ENCODE measurements around the gene FOXA1. TPM values are rescaled to one million over a fixed set of nuclear protein-coding genes. Genes with fewer than 3 reads are reported as not detected.
"Not testable (repeated sequence)": the region's sequence is repeated elsewhere in the genome, so short reads cannot be mapped to it uniquely, and the experiment has no call there.

FOXA1 gene
- total RNA-seq, 2 experiments from 2014 or later = not detected

GRCh38 chr14:37558740-37559139 lies 36.3 kb downstream of the FOXA1 start:
- H3K27ac Mint-ChIP-seq = no peak overlapping the region
- H3K4me3 Mint-ChIP-seq = no peak overlapping the region
- DNase-seq = no peak
- CTCF ChIA-PET = no interaction called here
- H3K4me1 Mint-ChIP-seq (ENCODE audit: low read depth) = no peaks in the 10 kb centered on the region
- peaks cover 6% of the 10 kb centered on the region for H3K9me3 Mint-ChIP-seq (ENCODE audit: insufficient read depth)
- peaks cover 2% of the 10 kb centered on the region for H3K36me3 Mint-ChIP-seq (ENCODE audit: low read depth)
- no peaks in the 10 kb centered on the region for H3K27me3 Mint-ChIP-seq (ENCODE audit: low read depth)
- no peak for ATAC-seq
- POLR2A ChIA-PET = no interaction called here

GRCh38 chr14:37555596-37555995 lies 39.5 kb downstream of the FOXA1 start:
- POLR2A ChIA-PET; H3K27ac Mint-ChIP-seq; H3K36me3 Mint-ChIP-seq (ENCODE audit: low read depth); ATAC-seq; DNase-seq; CTCF ChIA-PET; H3K4me1 Mint-ChIP-seq (ENCODE audit: low read depth); H3K4me3 Mint-ChIP-seq; H3K27me3 Mint-ChIP-seq (ENCODE audit: low read depth): not testable (repeated sequence)
- H3K9me3 Mint-ChIP-seq (ENCODE audit: insufficient read depth) = peaks cover 14% of the 10 kb centered on the region

- ATAC-seq = no peak
- Mint-ChIP-seq H3K27ac (no peak overlapping the region), H3K4me1 (ENCODE audit: low read depth) (no peaks in the 10 kb centered on the region), H3K27me3 (ENCODE audit: low read depth) (no peaks in the 10 kb centered on the region), H3K9me3 (ENCODE audit: insufficient read depth) (peaks cover 14% of the 10 kb centered on the region), H3K4me3 (no peak overlapping the region), H3K36me3 (ENCODE audit: low read depth) (peaks cover 2% of the 10 kb centered on the region)
- DNase-seq = no peak
- ChIA-PET POLR2A (no interaction called here), CTCF (no interaction called here)
Measured at GRCh38 chr14:37553935-37554550, 41.0 kb downstream of the FOXA1 start.

- CTCF ChIA-PET = no interaction called here
Measured at GRCh38 chr14:37551119-37551518, 43.9 kb downstream of the FOXA1 start.

GRCh38 chr14:37550511-37550910 lies 44.5 kb downstream of the FOXA1 start:
- POLR2A ChIA-PET = no interaction called here
- Mint-ChIP-seq H3K36me3 (ENCODE audit: low read depth) (no peaks in the 10 kb centered on the region), H3K4me3 (no peak overlapping the region), H3K9me3 (ENCODE audit: insufficient read depth) (peaks cover 14% of the 10 kb centered on the region), H3K4me1 (ENCODE audit: low read depth) (no peaks in the 10 kb centered on the region), H3K27me3 (ENCODE audit: low read depth) (no peaks in the 10 kb centered on the region), H3K27ac (no peak overlapping the region)
- CTCF ChIA-PET = no interaction called here
- DNase-seq = no peak
- no peak for ATAC-seq

More at GRCh38 chr14:37551119-37551518, 43.9 kb downstream of the FOXA1 start:
- H3K9me3 Mint-ChIP-seq (ENCODE audit: insufficient read depth) = peaks cover 14% of the 10 kb centered on the region
- no peaks in the 10 kb centered on the region for H3K27me3 Mint-ChIP-seq (ENCODE audit: low read depth)
- H3K4me3 Mint-ChIP-seq = no peak overlapping the region
- DNase-seq (no peak), ATAC-seq (no peak)
- H3K4me1 Mint-ChIP-seq (ENCODE audit: low read depth) = no peaks in the 10 kb centered on the region
- POLR2A ChIA-PET = no interaction called here
- H3K36me3 Mint-ChIP-seq (ENCODE audit: low read depth) = no peaks in the 10 kb centered on the region
- no peak overlapping the region for H3K27ac Mint-ChIP-seq

GRCh38 chr14:37546621-37547447 lies 48.2 kb downstream of the FOXA1 start:
- no peak for ATAC-seq
- Mint-ChIP-seq H3K4me3 (no peak overlapping the region), H3K36me3 (ENCODE audit: low read depth) (no peaks in the 10 kb centered on the region), H3K27ac (no peak overlapping the region), H3K27me3 (ENCODE audit: low read depth) (no peaks in the 10 kb centered on the region), H3K4me1 (ENCODE audit: low read depth) (no peaks in the 10 kb centered on the region), H3K9me3 (ENCODE audit: insufficient read depth) (no peaks in the 10 kb centered on the region)
- ChIA-PET CTCF (no interaction called here), POLR2A (no interaction called here)
- DNase-seq = no peak

GRCh38 chr14:37545174-37545573 lies 49.9 kb downstream of the FOXA1 start:
- Mint-ChIP-seq H3K27me3 (ENCODE audit: low read depth) (no peaks in the 10 kb centered on the region), H3K4me1 (ENCODE audit: low read depth) (no peaks in the 10 kb centered on the region), H3K4me3 (no peak overlapping the region), H3K9me3 (ENCODE audit: insufficient read depth) (no peaks in the 10 kb centered on the region), H3K27ac (no peak overlapping the region), H3K36me3 (ENCODE audit: low read depth) (no peaks in the 10 kb centered on the region)
- ATAC-seq = no peak
- no peak for DNase-seq
- CTCF ChIA-PET = no interaction called here
- POLR2A ChIA-PET = no interaction called here

GRCh38 chr14:37544407-37544806 lies 50.6 kb downstream of the FOXA1 start:
- Mint-ChIP-seq H3K27ac (no peak overlapping the region), H3K9me3 (ENCODE audit: insufficient read depth) (no peaks in the 10 kb centered on the region), H3K36me3 (ENCODE audit: low read depth) (no peaks in the 10 kb centered on the region), H3K4me3 (no peak overlapping the region), H3K27me3 (ENCODE audit: low read depth) (no peaks in the 10 kb centered on the region), H3K4me1 (ENCODE audit: low read depth) (no peaks in the 10 kb centered on the region)
- ATAC-seq (no peak), DNase-seq (no peak)
- ChIA-PET POLR2A (no interaction called here), CTCF (no interaction called here)

- ATAC-seq (no peak), DNase-seq (no peak)
- Mint-ChIP-seq H3K36me3 (ENCODE audit: low read depth) (no peaks in the 10 kb centered on the region), H3K27ac (no peak overlapping the region), H3K9me3 (ENCODE audit: insufficient read depth) (no peaks in the 10 kb centered on the region), H3K4me1 (ENCODE audit: low read depth) (no peaks in the 10 kb centered on the region), H3K4me3 (no peak overlapping the region), H3K27me3 (ENCODE audit: low read depth) (no peaks in the 10 kb centered on the region)
- CTCF ChIA-PET = no interaction called here
- POLR2A ChIA-PET = no interaction called here
Measured at GRCh38 chr14:37539992-37540391, 55.1 kb downstream of the FOXA1 start.

Other genes with a start within 250 kb of the FOXA1 start
- gene TTC6, start 380 bp upstream of the FOXA1 start, total RNA-seq = not detected